HepG2 (cell line): ENCODE measurements around the gene ZC3H18. TPM values are rescaled to one million over a fixed set of nuclear protein-coding genes. Genes with fewer than 3 reads are reported as not detected.
A peak's percentile ranks its signal among the peaks of the same experiment; 100 is the strongest.

Experiments
- HDAC6 ChIP-seq: fragments of 200-600 bp; sonication (generic); IDR thresholded peaks from 2 replicates; pipeline ENCODE4 v1.7.0; 2017; ENCODE audit warnings: mild to moderate bottlenecking, antibody characterized with exemption, low read length, low read depth
- HNF4A ChIP-seq: sonication (generic); formaldehyde crosslinking; IDR thresholded peaks from 2 replicates; pipeline ENCODE4 v1.4.0; 2020; ENCODE audit warnings: missing genetic modification reagents
- HNRNPLL ChIP-seq: fragments of 200-400 bp; formaldehyde crosslinking; IDR thresholded peaks from 2 replicates; pipeline ENCODE4 v1.6.1; 2017; ENCODE audit warnings: mild to moderate bottlenecking, low read depth, low read length; ENCODE audit not compliant: poor library complexity, severe bottlenecking
- ISL2 ChIP-seq: sonication (generic); formaldehyde crosslinking; IDR thresholded peaks from 2 replicates; pipeline ENCODE4 v1.5.0; 2020; ENCODE audit warnings: missing genetic modification reagents
- KLF11 ChIP-seq: IDR thresholded peaks from 2 replicates; pipeline ENCODE4 v1.6.1; 2016; ENCODE audit warnings: missing compliant biosample characterization
- LRRFIP1 ChIP-seq: sonication (generic); formaldehyde crosslinking; conservative IDR thresholded peaks from 2 replicates; pipeline ENCODE4 v1.4.0; 2020; ENCODE audit warnings: missing genetic modification reagents
- MED13 ChIP-seq: sonication (generic); formaldehyde crosslinking; IDR thresholded peaks from 2 replicates; pipeline ENCODE4 v1.5.0; 2020; ENCODE audit warnings: missing genetic modification reagents
- SALL2 ChIP-seq: sonication (generic); formaldehyde crosslinking; IDR thresholded peaks from 2 replicates; pipeline ENCODE4 v1.8.1; 2023; ENCODE audit warnings: mild to moderate bottlenecking, missing genetic modification reagents, inconsistent platforms
- SATB2 ChIP-seq: sonication (generic); formaldehyde crosslinking; IDR thresholded peaks from 2 replicates; pipeline ENCODE4 v1.5.0; 2020; ENCODE audit warnings: missing genetic modification reagents
- ZNF205 ChIP-seq: IDR thresholded peaks from 2 replicates; pipeline ENCODE4 v1.6.1; 2018; ENCODE audit warnings: missing biosample characterization, missing genetic modification reagents
- ZNF407 ChIP-seq: sonication (generic); formaldehyde crosslinking; IDR thresholded peaks from one replicate; pipeline ENCODE4 v1.5.1; 2020; ENCODE audit warnings: mild to moderate bottlenecking, missing genetic modification reagents; ENCODE audit errors: not compliant biosample characterization
- ZNF501 ChIP-seq: sonication (generic); formaldehyde crosslinking; IDR thresholded peaks from 2 replicates; pipeline ENCODE4 v1.5.1; 2020; ENCODE audit warnings: mild to moderate bottlenecking, moderate library complexity, missing genetic modification reagents
- ZNF558 ChIP-seq: sonication (generic); formaldehyde crosslinking; IDR thresholded peaks from 2 replicates; pipeline ENCODE4 v1.9.0; 2022; ENCODE audit warnings: mild to moderate bottlenecking, missing genetic modification reagents, borderline replicate concordance
- ZNF574 ChIP-seq: sonication (generic); formaldehyde crosslinking; IDR thresholded peaks from 2 replicates; pipeline ENCODE4 v1.4.0; 2020; ENCODE audit warnings: missing genetic modification reagents
- ZNF746 ChIP-seq: sonication (generic); formaldehyde crosslinking; IDR thresholded peaks from 2 replicates; pipeline ENCODE4 v1.8.0; 2022; ENCODE audit warnings: mild to moderate bottlenecking, missing genetic modification reagents
- ZNF75D ChIP-seq: sonication (generic); formaldehyde crosslinking; IDR thresholded peaks from 2 replicates; pipeline ENCODE4 v1.8.1; 2023; ENCODE audit warnings: missing genetic modification reagents, mild to moderate bottlenecking, borderline replicate concordance
- polyA plus RNA-seq, 8 experiments: library from polyadenylated mRNA; depleted of rRNA in 3 of 8; stranded (reverse) in 7 of 8; unstranded in 1 of 8; fragments of >200 nt; fragmentation: Illumina TruSeq in 4 of 8; extraction: Trizol in 4 of 8; gene quantifications; 2 replicates each; pipeline versions ENCODE4 v1.2.1 to v1.2.3, GENCODE V29; 2011 to 2016; ENCODE audit warnings: low read depth in 4 of 8, missing spikeins in 1 of 8, mixed read lengths in 1 of 8; ENCODE audit not compliant: insufficient read depth in 1 of 8
- total RNA-seq, 5 experiments: library from RNA; depleted of rRNA; stranded (reverse); fragments of >200 nt; fragmentation: Illumina TruSeq; extraction: Trizol; gene quantifications; 2 replicates each; pipeline ENCODE4 v1.2.3, GENCODE V29; 2016; ENCODE audit warnings: low read depth in 1 of 5

ZC3H18 gene
- total and polyA plus RNA-seq, 2 of the 13 experiments (the other 11 are each of a cell fraction or from before 2014, with no cell fraction given): 11.2 to 27.4 TPM

GRCh38 chr16:88527186-88527936, 42.8 kb upstream of the ZC3H18 start (continued):
- peak; percentile 35 for TF ChIP-seq HNRNPLL
- peak; percentile 57; the same call in 1 of the 2 replicates for TF ChIP-seq ZNF574
- peak; percentile 74; the same call in 1 of the 2 replicates for TF ChIP-seq SALL2 (CRISPR knock-in tag)
- TF ChIP-seq ZNF501 (CRISPR knock-in tag): peak; percentile 67
- TF ChIP-seq ISL2: peak; percentile 80
- TF ChIP-seq SATB2 (CRISPR knock-in tag): 0 out of 2 replicates have a peak, but pooled peaks have one; percentile 31
- TF ChIP-seq ZNF75D (CRISPR knock-in tag): no peak
- TF ChIP-seq ZNF205: no peak
- TF ChIP-seq MED13 (CRISPR knock-in tag): 0 out of 2 replicates have a peak, but pooled peaks have one; percentile 61
- peak; percentile 29; the same call in 1 of the 2 replicates for TF ChIP-seq HNF4A (CRISPR knock-in tag)
- TF ChIP-seq ZNF407 (CRISPR knock-in tag): peak; percentile 35
- TF ChIP-seq KLF11 (CRISPR knock-in tag): no peak
- TF ChIP-seq ZNF746 (CRISPR knock-in tag): no peak
- no peak for TF ChIP-seq HDAC6
- no peak for TF ChIP-seq LRRFIP1 (CRISPR knock-in tag)
- no peak for TF ChIP-seq ZNF558 (CRISPR knock-in tag)
